CD4-positive, alpha-beta T cell treated with Interleukin-12 subunit alpha and Interleukin-12 subunit beta, for 1 hour (primary cell): Measurements from ENCODE around the gene ANP32B.
"Not testable (repeated sequence)": the region's sequence is repeated elsewhere in the genome, so short reads cannot be mapped to it uniquely, and the experiment has no call there.

Experiments used
- DNase-seq: peaks from one replicate; pipeline ENCODE4 v3.0.0-alpha.2; 2020

ANP32B gene

DNA sequence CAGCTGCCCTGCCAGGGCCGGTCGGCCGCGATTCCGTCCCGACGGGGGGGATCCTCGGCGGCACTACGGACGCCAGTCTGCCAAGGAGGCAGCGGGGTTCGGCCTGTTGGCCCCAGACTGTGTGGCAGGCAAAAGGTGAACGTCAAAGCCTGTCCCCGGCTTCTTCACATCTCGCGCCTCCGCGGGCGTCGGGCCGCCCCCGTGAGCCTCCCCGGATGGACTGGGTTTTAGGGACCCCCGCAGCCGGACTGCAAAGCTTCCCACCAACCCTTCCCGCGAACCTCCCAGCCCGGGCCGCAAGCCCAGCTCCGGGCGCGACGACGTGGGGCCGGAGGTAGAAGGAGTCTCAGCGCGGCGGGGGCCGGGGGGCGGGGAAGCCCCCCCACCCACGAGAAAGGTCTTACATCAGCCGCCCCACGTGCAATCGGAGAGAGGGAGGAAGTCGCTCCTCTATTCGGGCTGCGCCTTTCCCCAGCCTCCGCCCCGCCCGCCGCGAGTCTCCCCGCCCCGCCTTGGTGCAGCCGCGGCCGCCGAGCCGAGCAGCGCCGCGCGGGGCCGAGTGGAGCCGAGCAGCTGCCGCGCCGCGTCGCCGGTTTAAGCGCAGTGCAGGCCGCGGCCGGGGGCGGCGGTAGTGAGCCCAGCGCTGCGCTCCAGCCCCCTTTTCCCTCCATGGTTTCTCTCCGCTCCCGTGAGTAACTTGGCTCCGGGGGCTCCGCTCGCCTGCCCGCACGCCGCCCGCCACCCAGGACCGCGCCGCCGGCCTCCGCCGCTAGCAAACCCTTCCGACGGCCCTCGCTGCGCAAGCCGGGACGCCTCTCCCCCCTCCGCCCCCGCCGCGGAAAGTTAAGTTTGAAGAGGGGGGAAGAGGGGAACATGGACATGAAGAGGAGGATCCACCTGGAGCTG is at the start of gene ANP32B:
Gene ANP32B (plus strand): TSS at position 659 of the 906 bp plus-strand sequence. CDS start 215 bp downstream, at position 874.
- DNase-seq: peak; percentile 96

DNA sequence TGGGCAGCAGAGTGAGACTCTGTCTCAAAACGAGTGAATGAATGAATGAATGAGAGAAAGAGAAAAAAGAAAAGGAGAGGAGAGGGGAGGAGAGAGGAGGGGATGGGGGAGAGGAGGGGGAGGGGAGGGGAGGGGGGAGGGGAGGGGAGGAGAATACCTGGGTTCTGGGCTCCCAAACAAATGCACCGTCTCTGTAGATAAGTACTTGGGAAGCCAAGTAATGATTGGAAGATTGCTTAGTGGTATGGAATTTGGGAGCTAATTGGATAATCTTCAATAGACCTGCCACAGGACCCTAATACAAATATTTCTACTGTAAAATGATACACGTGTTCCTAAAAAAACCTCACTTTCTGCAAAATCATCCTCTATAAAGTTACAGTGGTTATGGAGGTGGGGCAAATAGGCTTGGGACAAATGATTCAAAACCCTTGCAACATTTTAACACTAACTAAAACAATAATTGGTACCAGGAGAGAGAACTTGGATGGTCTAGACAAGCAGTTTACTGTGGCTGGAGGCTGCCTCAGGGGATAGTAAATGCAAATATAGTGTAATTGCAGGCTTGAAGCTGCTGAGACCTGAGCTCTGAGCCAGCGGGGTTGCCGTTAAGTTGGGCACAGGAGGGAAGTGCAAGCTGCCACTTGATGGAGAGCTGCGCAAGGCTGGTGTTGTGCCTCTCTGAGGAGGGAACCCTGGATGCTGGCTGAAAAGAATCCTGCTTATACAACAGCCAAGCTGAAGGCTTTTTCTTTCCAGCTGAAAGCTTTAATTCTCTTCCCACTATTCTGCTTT is 48.6 kb upstream of the ANP32B start:
- DNase-seq: no peak

DNA sequence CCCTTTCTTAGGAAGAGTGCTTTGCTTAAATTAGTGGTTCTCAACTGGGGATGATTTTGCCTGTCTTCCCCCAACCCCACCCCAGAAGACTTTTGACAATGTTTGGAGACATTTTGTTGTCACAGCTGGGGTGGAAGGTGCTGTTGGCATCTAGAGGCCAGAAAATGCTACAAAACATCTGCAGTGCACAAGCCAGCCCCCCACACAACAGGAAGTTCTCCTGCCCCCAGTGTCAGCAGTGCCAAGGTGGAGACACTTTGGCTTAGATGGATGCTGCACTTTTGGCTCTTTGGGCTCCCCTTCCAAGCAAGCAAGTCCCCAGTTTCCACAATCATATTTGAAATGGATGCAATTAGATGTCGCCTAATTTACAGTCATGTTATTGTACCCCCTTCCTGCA is 47.9 kb upstream of the ANP32B start:
- no peak for DNase-seq

DNA sequence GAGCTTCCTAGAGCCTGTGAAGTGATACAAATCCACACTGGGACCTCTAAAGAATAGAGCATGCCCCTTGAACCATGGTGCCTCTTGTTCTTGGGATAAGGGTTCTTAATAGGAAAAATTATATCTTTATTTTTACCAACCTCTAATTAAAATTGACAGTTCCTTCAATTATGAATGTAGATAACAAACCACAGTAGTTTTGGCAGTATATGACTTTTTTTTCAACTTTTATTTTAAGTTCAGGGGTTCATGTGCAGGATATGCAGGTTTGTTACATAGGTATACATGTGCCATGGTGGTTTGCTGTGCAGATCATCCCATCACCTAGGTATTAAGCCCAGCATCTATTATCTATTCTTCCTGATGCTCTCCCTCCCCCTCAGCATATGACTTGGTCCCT is 46.1 kb upstream of the ANP32B start:
- no peak for DNase-seq

DNA sequence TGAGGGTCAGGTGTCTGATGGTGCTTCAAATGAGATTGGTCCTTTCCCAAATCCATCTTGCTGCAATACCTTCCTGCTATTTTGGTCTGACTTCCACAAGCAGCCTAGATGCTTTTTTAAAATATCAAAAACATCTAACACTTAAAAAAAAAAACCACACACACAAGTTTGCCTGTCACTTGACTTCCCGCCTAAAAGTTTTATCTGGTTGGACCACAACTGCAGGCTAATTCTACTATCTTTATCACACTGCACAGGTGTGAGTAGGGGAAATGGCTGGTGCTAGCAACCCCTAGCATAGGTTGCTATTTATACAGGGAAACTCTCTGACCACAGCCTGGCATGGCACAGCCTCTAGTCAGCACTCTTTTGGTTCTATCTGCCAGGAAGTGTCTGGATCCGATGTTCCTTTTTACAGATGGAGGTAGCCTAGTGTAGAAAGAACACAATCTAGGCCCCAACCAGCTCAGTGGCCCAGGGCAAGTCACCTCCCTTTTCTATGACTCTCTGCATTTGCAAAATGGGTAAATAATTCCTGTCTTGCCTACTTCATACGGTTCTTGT is 45.0 kb upstream of the ANP32B start, which contains the start of gene HEMGN:
Gene HEMGN (minus strand): TSS at position 92 of the 564 bp plus-strand sequence. CDS start 36 bp downstream, at position 56.
- peak; percentile 73 for DNase-seq

DNA sequence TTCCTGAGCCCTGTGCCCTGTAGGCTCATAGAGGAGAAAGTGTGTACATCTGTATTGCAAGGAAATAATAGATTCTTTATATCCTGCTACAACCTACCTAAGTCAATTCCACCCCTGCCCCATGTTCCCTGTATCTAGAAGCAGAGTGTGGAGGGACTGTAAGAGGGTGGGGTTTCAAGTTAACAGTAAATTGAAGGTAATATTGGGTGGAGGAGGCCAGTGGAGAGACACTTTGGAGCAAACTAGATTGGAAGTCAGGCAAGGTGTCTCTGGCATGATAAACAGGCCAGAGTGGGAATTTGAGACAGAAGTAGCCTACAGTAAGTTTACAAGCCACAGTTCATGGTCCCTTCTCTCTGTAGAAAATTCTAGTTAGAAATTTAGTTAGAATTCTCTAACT is 42.9 kb upstream of the ANP32B start:
- DNase-seq: no peak

DNA sequence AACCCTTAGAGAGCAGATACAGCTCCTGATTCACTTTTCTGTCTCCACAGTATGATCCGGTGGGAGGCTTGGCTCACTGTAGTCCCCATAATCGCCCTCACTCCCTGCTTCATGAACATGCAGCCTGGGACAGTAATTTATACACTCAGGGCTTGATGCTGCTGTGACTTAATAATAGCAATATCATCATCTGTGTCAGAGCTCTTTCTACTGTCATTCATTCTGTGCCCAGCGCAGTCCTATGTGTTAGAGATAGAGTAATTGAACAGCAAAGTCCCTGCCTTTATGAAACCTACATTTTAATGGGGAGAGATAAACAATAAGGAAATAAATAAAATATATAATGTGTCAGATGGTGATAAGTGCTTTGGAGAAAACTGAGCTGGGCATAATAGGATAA is 42.4 kb upstream of the ANP32B start:
- no peak for DNase-seq

DNA sequence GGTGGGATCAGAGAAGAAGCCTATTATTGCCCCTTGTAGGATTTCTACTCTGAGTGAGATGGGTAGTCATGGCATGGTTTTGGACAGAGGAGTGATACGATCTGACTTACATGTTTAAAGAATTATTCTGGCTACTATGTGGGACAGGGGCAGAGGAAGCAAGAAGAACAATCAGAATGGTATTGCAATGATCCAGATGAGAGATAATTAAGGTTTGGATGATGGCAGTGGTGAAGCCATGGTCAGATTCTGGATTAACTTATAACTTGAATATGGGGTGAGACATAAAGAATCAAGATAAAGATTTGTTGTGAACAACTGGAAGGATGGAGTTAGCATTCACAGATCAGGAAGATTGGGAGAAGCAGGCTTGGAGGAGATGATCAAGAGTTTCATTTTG is 41.8 kb upstream of the ANP32B start:
- no peak for DNase-seq

DNA sequence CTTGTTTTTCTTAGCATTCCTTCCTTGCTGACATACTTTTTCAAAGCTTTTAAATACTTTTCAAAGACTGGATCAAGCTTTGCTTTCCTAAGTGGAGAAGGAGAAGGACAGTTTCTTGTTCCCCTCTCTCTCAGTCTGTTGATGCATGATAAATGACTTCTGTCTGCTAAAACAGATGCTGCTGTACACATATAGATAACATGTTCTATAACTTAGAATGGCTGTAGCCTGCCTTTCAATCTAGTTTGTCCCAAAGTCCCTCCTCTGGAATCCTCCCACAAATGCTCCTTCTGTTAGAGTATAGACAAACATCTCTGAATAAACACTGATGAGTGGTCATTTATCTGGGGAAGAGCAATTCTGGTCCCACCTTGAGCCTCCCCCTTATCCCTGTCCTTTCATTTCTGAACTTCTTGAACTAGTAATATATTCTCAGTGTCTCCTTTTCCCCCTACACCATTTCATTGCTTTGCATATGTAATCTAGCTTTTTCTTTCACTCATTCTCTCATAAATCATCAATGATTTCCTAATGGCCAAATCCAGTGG is 39.8 kb upstream of the ANP32B start:
- DNase-seq: no peak

DNA sequence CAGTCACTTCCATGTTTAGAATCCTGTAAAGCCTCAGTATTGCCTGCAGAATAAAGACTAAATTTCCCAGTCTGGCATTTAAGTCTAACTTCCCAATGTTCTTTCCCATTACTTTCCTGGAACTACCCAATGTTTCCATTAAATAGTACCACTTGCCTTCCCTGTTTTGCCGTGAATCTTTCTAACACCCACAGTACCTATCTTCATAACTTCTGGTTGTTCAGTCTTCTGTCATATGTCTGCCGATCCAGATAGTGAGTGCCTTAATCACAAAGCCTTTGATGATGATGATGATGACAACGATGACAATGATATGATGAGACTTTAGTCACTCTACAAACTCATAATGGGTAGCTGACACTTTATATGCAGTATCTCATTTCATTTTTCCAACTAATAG is 38.5 kb upstream of the ANP32B start:
- DNase-seq: no peak

DNA sequence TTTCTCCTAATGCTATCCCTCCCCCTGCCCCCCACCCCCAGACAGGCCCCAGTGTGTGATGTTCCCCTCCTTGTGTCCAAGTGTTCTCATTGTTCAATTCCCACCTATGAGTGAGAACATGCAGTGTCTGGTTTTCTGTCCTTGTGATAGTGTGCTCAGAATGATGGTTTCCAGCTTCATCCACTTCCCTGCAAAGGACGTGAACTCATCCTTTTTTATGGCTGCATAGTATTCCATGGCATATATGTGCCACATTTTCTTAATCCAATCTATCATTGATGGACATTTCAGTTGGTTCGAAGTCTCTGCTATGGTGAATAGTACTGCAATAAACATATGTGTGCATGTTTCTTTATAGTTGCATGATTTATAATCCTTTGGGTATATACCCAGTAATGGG is 37.7 kb upstream of the ANP32B start:
- not testable (repeated sequence) for DNase-seq

DNA sequence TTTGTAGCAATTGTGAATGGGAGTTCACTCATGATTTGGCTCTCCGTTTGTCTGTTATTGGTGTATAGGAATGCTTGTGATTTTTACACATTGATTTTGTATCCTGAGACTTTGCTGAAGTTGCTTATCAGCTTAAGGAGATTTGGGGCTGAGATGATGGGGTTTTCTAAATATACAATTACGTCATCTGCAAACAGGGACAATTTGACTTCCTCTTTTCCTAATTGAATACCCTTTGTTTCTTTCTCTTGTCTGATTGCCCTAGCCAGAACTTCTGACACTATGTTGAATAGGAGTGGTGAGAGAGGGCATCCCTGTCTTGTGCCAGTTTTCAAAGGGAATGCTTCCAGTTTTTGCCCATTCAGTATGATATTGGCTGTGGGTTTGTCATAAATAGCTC is 36.0 kb upstream of the ANP32B start:
- not testable (repeated sequence) for DNase-seq

DNA sequence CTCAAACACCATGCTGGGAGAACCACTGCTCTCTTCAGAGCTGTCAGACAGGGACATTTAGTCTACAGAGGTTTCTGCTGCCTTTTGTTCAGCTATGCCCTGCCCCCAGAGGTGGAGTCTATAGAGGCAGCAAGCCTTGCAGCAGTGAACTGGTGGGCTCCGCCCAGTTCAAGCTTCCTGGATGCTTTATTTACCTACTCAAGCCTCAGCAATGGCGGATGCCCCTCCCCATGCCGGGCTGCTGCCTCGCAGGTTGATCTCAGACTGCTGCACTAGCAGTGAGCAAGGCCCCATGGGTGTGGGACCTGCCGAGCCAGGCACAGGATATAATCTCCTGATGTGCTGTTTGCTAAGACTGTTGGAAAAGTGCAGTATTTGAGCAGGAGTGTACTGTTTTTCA is 32.3 kb upstream of the ANP32B start:
- not testable (repeated sequence) for DNase-seq

DNA sequence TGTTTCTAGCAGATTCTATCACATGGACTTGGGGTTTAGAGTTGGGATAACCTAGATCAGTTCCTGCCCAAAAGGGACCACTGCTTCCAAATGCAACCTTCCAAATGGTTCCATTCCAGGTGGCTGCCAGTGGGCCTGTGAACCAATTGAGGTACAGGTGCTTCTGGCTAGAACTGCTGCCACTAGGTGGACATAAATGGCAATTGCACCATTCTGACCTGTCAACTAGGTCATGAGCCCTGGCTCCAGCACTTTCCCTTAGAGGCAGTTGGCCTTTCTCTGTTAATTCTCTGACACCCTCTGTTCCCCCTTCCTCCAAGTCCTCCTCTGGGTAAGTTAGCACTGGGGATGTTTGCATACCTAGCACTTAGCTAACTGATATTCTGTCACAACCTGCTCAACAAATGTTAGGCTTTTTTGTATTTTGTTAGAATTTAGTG is 28.6 kb upstream of the ANP32B start:
- peak; percentile 77 for DNase-seq

DNA sequence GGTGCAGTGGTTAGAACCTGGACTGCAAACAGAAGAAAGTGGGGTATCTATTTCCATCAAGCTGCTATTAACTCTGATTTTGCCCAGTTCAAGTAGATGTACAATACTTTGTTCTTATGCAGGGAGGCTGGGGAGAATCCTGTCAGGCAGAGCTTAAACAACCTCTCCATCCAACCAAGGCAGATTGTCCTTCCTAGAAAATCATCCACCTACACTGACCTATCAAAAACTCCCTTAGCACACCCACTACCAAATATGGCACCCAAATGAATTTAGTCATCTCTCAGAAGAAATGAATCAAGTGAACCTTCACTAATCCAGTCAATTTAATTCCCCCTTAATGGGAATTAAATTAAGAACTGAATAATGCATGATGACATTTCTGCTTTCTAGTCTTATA is 26.8 kb upstream of the ANP32B start:
- no peak for DNase-seq

DNA sequence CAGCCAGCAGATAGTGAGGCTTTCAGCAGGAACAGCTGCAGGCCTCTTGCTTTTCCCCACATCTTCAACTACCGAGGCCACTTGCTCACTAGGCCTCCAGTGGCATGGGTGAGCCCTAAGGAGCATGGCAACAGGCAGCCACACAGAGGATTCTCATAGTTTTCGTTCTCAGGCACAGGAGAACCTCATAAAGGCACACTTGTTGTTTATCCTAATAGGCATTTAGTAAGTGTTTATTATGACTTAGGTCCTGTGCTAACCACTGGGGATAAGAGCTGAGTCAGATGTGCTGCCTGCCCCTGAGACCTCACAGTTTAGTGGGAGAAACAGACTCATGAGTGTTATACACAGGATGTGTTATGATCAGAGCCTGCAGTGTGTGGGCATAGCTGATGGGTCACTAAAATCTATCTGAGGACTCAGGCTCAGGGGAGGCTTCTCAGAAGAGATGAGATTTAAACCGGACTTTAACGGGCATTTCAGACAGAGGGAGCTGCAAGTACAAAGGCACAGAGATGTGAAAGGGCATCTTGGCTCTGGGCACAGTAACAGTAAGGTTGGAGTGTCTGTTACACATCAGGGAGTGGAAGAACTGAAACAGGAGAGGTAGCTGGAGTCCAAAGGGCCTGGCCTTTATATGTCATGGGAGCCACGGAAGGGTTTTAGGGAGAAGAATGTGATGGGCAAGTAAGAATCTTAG is 24.2 kb upstream of the ANP32B start:
- DNase-seq: no peak

DNA sequence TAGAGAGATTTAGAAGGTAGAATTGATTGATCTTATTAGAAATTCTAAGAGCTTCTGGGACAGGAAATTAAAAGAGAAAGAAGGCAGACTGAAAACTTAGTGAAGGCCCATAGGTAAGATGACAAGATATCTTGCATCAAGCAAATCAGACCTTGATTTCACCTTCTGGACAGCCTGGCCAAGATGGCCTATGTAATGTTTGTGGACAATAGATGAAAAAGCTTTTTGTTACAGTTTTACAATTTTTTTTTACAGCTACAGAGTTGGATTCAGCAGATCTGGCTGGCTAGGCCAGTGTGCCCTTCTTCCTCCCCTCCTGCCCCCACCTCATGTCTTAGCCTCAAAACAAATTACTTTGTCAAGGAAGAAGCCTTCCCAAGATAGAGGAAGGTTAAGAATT is 23.6 kb upstream of the ANP32B start:
- DNase-seq: no peak

DNA sequence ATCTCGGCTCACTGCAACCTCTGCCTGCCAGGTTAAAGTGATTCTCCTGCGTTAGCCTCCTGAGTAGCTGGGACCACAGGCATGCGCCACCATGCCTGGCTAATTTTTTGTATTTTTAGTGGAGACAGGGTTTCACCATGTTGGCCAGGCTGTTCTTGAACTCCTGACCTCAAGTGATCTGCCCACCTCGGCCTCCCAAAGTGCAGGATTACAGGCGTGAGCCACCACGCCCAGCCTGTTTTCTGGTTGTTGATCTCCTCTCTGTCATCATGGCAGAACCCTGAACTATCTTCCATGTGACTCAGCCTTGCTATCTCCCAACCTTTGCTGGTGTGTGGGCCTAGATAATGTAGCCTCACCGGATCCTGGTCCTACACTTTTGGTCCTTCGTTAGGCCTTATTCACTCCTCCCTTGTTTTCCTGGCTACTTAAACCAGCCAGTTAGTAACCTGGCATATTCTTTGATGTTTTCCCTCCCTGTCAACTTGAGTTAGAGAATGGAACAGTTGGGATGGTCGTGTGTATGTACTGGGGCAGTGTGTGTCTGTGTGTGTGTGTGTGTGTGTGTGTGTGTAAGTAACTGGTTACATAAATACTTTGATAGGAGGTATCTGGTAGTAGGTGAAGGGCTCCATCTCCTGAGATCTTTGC is 22.3 kb upstream of the ANP32B start:
- DNase-seq: not testable (repeated sequence)

DNA sequence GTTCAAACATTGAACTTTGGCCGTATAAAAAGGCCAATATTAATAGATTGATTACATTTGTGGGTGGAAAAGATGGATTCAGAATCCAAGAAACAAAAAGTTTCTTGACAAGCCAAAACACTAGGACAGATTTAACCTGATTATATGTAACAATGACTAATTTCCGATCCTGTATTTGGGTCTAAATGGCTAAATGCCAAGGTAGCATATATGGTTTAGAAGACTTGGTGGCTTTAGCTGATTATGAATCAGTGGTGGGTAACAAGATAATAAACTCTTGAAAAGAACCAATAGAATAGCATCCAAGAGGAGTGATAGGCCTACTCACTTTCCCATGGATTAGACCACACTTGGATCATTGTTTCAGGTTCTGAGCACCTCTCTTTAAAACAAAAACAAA is 21.8 kb upstream of the ANP32B start:
- DNase-seq: no peak

DNA sequence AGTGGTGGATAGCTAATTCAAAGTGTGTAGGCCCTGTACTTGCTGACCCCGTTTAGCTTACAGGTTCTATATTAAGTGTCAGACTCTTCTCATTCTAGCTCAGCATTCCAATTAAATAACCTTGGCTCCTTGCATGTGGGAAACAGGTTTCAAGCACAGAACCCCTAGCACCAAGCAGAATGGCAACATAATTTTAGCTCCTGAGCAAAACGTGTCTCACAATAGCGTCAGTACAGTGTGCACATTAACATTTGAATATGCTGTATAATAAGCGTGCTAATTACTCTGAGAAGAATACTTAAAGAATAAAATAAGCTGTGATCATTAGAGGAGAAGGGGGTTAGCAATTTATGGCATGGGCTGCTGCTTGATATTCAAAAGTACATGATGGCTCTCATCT is 21.0 kb upstream of the ANP32B start:
- no peak for DNase-seq

DNA sequence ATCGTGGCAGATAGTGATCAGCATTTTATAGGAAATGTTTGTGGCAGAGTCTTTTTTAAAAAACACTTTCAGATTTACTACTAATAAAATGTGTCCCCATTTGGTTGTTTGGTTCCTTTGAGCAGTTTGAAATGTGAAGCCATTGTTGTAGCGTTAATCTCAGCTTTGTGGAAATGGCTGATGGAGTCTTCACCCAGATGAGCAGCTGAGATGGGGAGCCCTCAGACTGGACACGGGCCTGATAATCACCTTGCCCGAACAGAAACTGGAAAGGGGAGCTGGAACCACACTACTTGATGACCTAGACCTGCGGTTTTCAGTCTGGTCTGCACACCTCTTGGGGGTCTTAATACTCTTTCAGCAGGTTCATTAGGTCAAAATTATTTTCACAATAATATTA is 20.6 kb upstream of the ANP32B start:
- DNase-seq: no peak

DNA sequence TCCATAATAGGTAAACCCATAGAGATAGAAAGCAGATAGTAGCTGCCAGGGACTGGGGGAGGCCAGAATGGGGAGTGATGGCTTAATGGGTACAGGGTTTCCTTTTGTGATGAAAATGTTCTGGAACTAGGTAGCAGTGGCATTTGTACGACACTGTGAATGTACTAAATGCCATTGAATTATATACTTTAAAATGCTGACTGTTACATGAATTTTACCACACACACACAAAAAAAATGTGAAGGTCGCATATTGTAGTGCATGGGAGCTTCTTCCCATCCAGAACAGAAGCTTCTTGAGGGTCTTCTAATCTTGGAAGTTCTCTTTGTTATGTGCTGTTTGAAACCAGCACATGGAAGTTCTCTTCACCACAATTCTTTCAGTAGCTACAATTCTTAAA is 19.9 kb upstream of the ANP32B start:
- DNase-seq: no peak
